SK-N-SH (cell line): ENCODE measurements around the gene C9orf57. TPM values are rescaled to one million over a fixed set of nuclear protein-coding genes. Genes with fewer than 3 reads are reported as not detected.

Experiments used
- CTCF ChIA-PET: fragments of 300-600, 350-600 bp; formaldehyde crosslinking; extraction: SDS; loops from one replicate; lab custom pipeline; 2021; lab: Yijun Ruan, JAX
- POLR2A ChIA-PET: fragments of 350-600 bp; sonication (Branson Sonifier 250); formaldehyde crosslinking; extraction: SDS; loops from one replicate; lab custom pipeline; 2020; ENCODE audit warnings: antibody characterized with exemption, inconsistent platforms; lab: Yijun Ruan, JAX
- DNase-seq: peaks from one replicate; pipeline ENCODE4 v3.0.0; 2012
- H2AFZ ChIP-seq: fragments of 200-600 bp; sonication (generic); 2 replicates; pipeline ENCODE4 v1.8.1; 2016; ENCODE audit warnings: antibody characterized with exemption, mild to moderate bottlenecking, low read depth
- H3F3A ChIP-seq: fragments of 200-600 bp; sonication (generic); replicated peaks from 2 replicates; pipeline ENCODE3; 2016; ENCODE audit warnings: antibody characterized with exemption, mild to moderate bottlenecking; ENCODE audit not compliant: insufficient read depth
- H3K27ac ChIP-seq, 2 experiments: fragments of 200-500 bp in 1 of 2; fragments of 200-600 bp in 1 of 2; sonication (Bioruptor generic) in 1 of 2; sonication (generic), shearing (Covaris generic) in 1 of 2; 2 replicates each; pipeline versions ENCODE4 v1.5.1 to v1.6.1; 2014 to 2016; ENCODE audit warnings: low read depth in 2 of 2, inconsistent platforms in 1 of 2, low read length in 1 of 2, mild to moderate bottlenecking in 1 of 2, mixed read lengths in 1 of 2
- H3K27me3 ChIP-seq: fragments of 200-600 bp; sonication (generic), shearing (Covaris generic); 2 replicates; pipeline ENCODE4 v1.6.1; 2016; ENCODE audit warnings: mixed run types; ENCODE audit not compliant: insufficient read depth
- H3K36me3 ChIP-seq, 2 experiments: fragments of 200-500 bp in 1 of 2; fragments of 200-600 bp in 1 of 2; sonication (Bioruptor generic) in 1 of 2; sonication (generic) in 1 of 2; replicated peaks in 1 of 2; 2 replicates each; pipeline versions ENCODE3 to v1.5.1; 2014 to 2016; ENCODE audit warnings: low read length in 1 of 2, mild to moderate bottlenecking in 1 of 2; ENCODE audit not compliant: insufficient read depth in 2 of 2, control insufficient read depth in 1 of 2
- H3K4me1 ChIP-seq, 2 experiments: fragments of 200-500 bp in 1 of 2; fragments of 200-600 bp in 1 of 2; sonication (Bioruptor generic) in 1 of 2; sonication (generic), shearing (Covaris generic) in 1 of 2; 2 replicates each; pipeline versions ENCODE4 v1.5.1 to v1.6.1; 2014 to 2016; ENCODE audit warnings: low read depth in 1 of 2, low read length in 1 of 2, mixed run types in 1 of 2; ENCODE audit not compliant: insufficient read depth in 2 of 2, control insufficient read depth in 1 of 2
- H3K4me2 ChIP-seq: fragments of 200-600 bp; sonication (generic), shearing (Covaris generic); 2 replicates; pipeline ENCODE4 v1.6.1; 2017; ENCODE audit warnings: mixed run types
- H3K4me3 ChIP-seq, 2 experiments: fragments of 200-500 bp in 1 of 2; fragments of 200-600 bp in 1 of 2; sonication (Bioruptor generic) in 1 of 2; sonication (generic), shearing (Covaris generic) in 1 of 2; 2 replicates each; pipeline versions ENCODE4 v1.5.1 to v1.8.1; 2014 to 2016; ENCODE audit warnings: low read depth in 2 of 2, inconsistent platforms in 1 of 2, low read length in 1 of 2, mild to moderate bottlenecking in 1 of 2, mixed read lengths in 1 of 2, moderate library complexity in 1 of 2
- H3K79me2 ChIP-seq: fragments of 200-600 bp; sonication (generic); 2 replicates; pipeline ENCODE4 v1.8.1; 2017; ENCODE audit warnings: mild to moderate bottlenecking; ENCODE audit not compliant: insufficient read depth
- H3K9ac ChIP-seq: fragments of 200-600 bp; sonication (generic); 2 replicates; pipeline ENCODE4 v1.6.1; 2017; ENCODE audit warnings: mixed run types
- H3K9me2 ChIP-seq: fragments of 200-600 bp; sonication (generic); 2 replicates; pipeline ENCODE4 v1.6.1; 2017; ENCODE audit warnings: mixed run types
- H3K9me3 ChIP-seq: fragments of 200-600 bp; sonication (generic); 2 replicates; pipeline ENCODE4 v1.6.1; 2017; ENCODE audit warnings: mixed run types, mild to moderate bottlenecking, moderate library complexity
- H4K20me1 ChIP-seq: fragments of 200-600 bp; sonication (generic); 2 replicates; pipeline ENCODE4 v1.6.1; 2017; ENCODE audit warnings: mild to moderate bottlenecking, mixed run types; ENCODE audit not compliant: insufficient read depth
- CHD2 ChIP-seq: fragments of 150-350 bp; IDR thresholded peaks from 2 replicates; pipeline ENCODE4 v1.6.1; 2018; ENCODE audit warnings: low read length; ENCODE audit not compliant: partially characterized antibody
- FOSL2 ChIP-seq: IDR thresholded peaks from 2 replicates; pipeline ENCODE4 v1.4.0; 2012; ENCODE audit warnings: low read depth, mild to moderate bottlenecking, moderate library complexity, borderline replicate concordance
- FOXM1 ChIP-seq: IDR thresholded peaks from 2 replicates; pipeline ENCODE4 v1.4.0; 2012; ENCODE audit warnings: low read depth, mild to moderate bottlenecking
- JUND ChIP-seq: IDR thresholded peaks from 2 replicates; pipeline ENCODE4 v1.4.0; 2012
- NFIC ChIP-seq: IDR thresholded peaks from 2 replicates; pipeline ENCODE4 v1.4.0; 2012; ENCODE audit warnings: borderline replicate concordance
- RAD21 ChIP-seq: IDR thresholded peaks from 2 replicates; pipeline ENCODE4 v1.6.1; 2012; ENCODE audit warnings: mild to moderate bottlenecking, low read length
- RXRA ChIP-seq: IDR thresholded peaks from 2 replicates; pipeline ENCODE4 v1.4.0; 2012; ENCODE audit warnings: low read depth, mild to moderate bottlenecking, borderline replicate concordance
- SIN3A ChIP-seq: IDR thresholded peaks from 2 replicates; pipeline ENCODE4 v1.6.1; 2012; ENCODE audit warnings: low read depth, mild to moderate bottlenecking, low read length, moderate library complexity, borderline replicate concordance
- SMC3 ChIP-seq: IDR thresholded peaks from 2 replicates; pipeline ENCODE4 v1.6.1; 2012; ENCODE audit warnings: low read depth, low read length, improper control_type of control experiment
- TAF1 ChIP-seq: IDR thresholded peaks from 2 replicates; pipeline ENCODE4 v1.6.1; 2012; ENCODE audit warnings: low read depth, mild to moderate bottlenecking, low read length, moderate library complexity, borderline replicate concordance
- TCF12 ChIP-seq: IDR thresholded peaks from 2 replicates; pipeline ENCODE4 v1.4.0; 2012
- TEAD4 ChIP-seq: IDR thresholded peaks from 2 replicates; pipeline ENCODE4 v1.4.0; 2012; ENCODE audit warnings: mild to moderate bottlenecking, borderline replicate concordance; ENCODE audit not compliant: insufficient read depth
- WGBS: methylation state at CpG from one replicate; pipeline ENCODE4 v1.1.6; 2017; ENCODE audit warnings: low lambda C conversion rate; 5-methylcytosine and 5-hydroxymethylcytosine counted together
- polyA plus RNA-seq, 3 experiments: library from polyadenylated mRNA; depleted of rRNA; stranded (reverse); fragments of >200 nt; gene quantifications; 2 replicates each; pipeline ENCODE4 v1.2.3, GENCODE V29; 2012
- TF ChIP-seq, protein P1 (sequence below): fragments of 200-600 bp; sonication (generic); IDR thresholded peaks from 2 replicates; pipeline ENCODE4 v1.6.1; 2017; ENCODE audit warnings: antibody characterized with exemption, mild to moderate bottlenecking, moderate library complexity
- TF ChIP-seq, protein P2 (sequence below): IDR thresholded peaks from 2 replicates; pipeline ENCODE4 v1.6.1; 2012; ENCODE audit warnings: mild to moderate bottlenecking, low read depth, low read length, moderate library complexity
- TF ChIP-seq, protein P3 (sequence below): IDR thresholded peaks from 2 replicates; pipeline ENCODE4 v1.4.0; 2012; ENCODE audit warnings: low read depth
- TF ChIP-seq, protein P4 (sequence below): fragments of 150-350 bp; IDR thresholded peaks from 2 replicates; pipeline ENCODE4 v1.6.1; 2017; ENCODE audit warnings: antibody characterized with exemption, low read length, low read depth, borderline replicate concordance

C9orf57 gene
- polyA plus RNA-seq, 1 of the 3 experiments (the other 2 are of a cell fraction) = not detected

DNA sequence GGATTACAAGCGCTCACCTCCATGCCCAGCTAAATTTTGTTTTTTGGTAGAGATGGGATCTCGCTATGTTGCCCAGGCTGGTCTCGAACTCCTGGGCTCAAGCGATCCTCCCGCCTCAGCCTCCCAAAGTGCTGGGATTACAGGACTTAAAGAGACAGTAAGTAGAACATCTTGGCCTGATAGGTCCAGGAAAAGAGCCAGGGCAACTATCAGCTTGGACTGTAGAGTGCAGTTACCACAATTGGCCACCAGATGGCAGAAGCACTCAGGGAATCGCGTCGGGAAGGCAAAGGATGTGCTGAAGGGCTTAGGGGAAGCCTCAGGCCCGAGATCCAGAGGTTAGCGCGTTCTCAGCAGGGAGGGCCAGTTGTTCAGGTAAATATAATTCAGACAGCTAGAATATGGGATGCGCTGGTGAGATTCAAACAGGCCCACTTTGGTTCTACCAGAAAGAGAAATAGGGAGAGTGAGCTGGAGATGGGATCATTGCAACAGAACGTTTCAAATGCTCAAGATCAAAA lies 21.5 kb downstream of the C9orf57 start:
- Histone ChIP-seq H3K9me3 (no peaks in the 10 kb centered on the region), H3K9me2 (no peaks in the 10 kb centered on the region), H3F3A (no peaks in the 10 kb centered on the region), H3K4me1 (no peaks in the 10 kb centered on the region; a peak in 1 of 4 replicates), H3K4me2 (no peak overlapping the region), H3K36me3 (no peaks in the 10 kb centered on the region), H3K9ac (no peak overlapping the region), H3K27me3 (peaks cover 15% of the 10 kb centered on the region), H4K20me1 (no peaks in the 10 kb centered on the region), H3K27ac (no peak overlapping the region), H2AFZ (no peak overlapping the region), H3K79me2 (no peaks in the 10 kb centered on the region), H3K4me3 (no peak overlapping the region; a peak in 1 of 4 replicates)
- TF ChIP-seq RAD21 = peak; percentile 91
- TF ChIP-seq TCF12 = no peak
- TF ChIP-seq, protein P1, sequence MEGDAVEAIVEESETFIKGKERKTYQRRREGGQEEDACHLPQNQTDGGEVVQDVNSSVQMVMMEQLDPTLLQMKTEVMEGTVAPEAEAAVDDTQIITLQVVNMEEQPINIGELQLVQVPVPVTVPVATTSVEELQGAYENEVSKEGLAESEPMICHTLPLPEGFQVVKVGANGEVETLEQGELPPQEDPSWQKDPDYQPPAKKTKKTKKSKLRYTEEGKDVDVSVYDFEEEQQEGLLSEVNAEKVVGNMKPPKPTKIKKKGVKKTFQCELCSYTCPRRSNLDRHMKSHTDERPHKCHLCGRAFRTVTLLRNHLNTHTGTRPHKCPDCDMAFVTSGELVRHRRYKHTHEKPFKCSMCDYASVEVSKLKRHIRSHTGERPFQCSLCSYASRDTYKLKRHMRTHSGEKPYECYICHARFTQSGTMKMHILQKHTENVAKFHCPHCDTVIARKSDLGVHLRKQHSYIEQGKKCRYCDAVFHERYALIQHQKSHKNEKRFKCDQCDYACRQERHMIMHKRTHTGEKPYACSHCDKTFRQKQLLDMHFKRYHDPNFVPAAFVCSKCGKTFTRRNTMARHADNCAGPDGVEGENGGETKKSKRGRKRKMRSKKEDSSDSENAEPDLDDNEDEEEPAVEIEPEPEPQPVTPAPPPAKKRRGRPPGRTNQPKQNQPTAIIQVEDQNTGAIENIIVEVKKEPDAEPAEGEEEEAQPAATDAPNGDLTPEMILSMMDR = peak; percentile 89
- TF ChIP-seq SIN3A = no peak
- no peak for TF ChIP-seq JUND
- TF ChIP-seq SMC3 = peak; percentile 88
- no peak for TF ChIP-seq CHD2
- ChIA-PET POLR2A (interaction anchor here (0.5 kb wide), 1 partner anchor 18 kb away, joined by 3 read pairs; no protein-coding TSS in a partner anchor), CTCF (interaction anchor here (0.5 to 5.7 kb wide), 48 partner anchors 10 to 1828 kb away, joined by 3 to 159 read pairs (median 4); no protein-coding TSS in a partner anchor)
- peak; percentile 73 for DNase-seq
- WGBS = 13% methylated on average over 13 of the region's 13 CpGs

DNA sequence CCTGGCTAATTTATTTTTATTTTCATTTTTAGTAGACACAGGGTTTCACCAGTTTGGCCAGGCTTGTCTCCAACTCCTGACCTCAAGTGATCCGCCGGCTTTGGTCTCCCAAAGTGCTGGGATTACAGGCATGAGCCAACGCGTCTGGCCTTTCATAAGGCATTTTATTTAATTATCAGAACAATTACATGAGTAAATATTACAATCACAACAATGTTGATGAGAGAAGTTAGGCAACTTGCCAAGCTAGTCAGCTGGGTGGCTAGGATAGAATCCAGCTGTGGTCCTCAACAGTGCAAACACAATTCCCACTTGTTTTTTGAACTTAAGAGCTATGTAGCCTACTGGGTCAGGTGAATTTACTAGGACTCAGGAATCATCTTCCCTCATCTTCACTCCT lies 22.0 kb downstream of the C9orf57 start:
- Histone ChIP-seq H2AFZ (no peak overlapping the region), H3K36me3 (no peaks in the 10 kb centered on the region), H3K9me2 (no peaks in the 10 kb centered on the region), H3F3A (no peaks in the 10 kb centered on the region), H3K4me3 (no peak overlapping the region), H3K9me3 (no peaks in the 10 kb centered on the region), H3K9ac (no peak overlapping the region), H3K79me2 (no peaks in the 10 kb centered on the region), H3K4me1 (no peaks in the 10 kb centered on the region; a peak in 1 of 4 replicates), H3K4me2 (no peak overlapping the region), H3K27me3 (peaks cover 15% of the 10 kb centered on the region), H4K20me1 (no peaks in the 10 kb centered on the region), H3K27ac (no peak overlapping the region)
- POLR2A ChIA-PET = no interaction called here
- no peak for DNase-seq
- CTCF ChIA-PET = interaction anchor here (0.5 to 5.7 kb wide), 40 partner anchors 11 to 1829 kb away, joined by 3 to 159 read pairs (median 4); no protein-coding TSS in a partner anchor
- WGBS = 29% methylated on average over 4 of the region's 4 CpGs
- TF ChIP-seq TAF1 = no peak
- no peak for TF ChIP-seq JUND
- TF ChIP-seq FOXM1 = no peak
- TF ChIP-seq CHD2 = no peak
- no peak for TF ChIP-seq FOSL2
- no peak for TF ChIP-seq TEAD4
- TF ChIP-seq, protein P1 = no peak
- no peak for TF ChIP-seq NFIC
- no peak for TF ChIP-seq SMC3
- TF ChIP-seq, protein P2, sequence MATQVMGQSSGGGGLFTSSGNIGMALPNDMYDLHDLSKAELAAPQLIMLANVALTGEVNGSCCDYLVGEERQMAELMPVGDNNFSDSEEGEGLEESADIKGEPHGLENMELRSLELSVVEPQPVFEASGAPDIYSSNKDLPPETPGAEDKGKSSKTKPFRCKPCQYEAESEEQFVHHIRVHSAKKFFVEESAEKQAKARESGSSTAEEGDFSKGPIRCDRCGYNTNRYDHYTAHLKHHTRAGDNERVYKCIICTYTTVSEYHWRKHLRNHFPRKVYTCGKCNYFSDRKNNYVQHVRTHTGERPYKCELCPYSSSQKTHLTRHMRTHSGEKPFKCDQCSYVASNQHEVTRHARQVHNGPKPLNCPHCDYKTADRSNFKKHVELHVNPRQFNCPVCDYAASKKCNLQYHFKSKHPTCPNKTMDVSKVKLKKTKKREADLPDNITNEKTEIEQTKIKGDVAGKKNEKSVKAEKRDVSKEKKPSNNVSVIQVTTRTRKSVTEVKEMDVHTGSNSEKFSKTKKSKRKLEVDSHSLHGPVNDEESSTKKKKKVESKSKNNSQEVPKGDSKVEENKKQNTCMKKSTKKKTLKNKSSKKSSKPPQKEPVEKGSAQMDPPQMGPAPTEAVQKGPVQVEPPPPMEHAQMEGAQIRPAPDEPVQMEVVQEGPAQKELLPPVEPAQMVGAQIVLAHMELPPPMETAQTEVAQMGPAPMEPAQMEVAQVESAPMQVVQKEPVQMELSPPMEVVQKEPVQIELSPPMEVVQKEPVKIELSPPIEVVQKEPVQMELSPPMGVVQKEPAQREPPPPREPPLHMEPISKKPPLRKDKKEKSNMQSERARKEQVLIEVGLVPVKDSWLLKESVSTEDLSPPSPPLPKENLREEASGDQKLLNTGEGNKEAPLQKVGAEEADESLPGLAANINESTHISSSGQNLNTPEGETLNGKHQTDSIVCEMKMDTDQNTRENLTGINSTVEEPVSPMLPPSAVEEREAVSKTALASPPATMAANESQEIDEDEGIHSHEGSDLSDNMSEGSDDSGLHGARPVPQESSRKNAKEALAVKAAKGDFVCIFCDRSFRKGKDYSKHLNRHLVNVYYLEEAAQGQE = no peak
- TF ChIP-seq, protein P3, sequence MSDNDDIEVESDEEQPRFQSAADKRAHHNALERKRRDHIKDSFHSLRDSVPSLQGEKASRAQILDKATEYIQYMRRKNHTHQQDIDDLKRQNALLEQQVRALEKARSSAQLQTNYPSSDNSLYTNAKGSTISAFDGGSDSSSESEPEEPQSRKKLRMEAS = no peak
- no peak for TF ChIP-seq RXRA
- TF ChIP-seq, protein P4, sequence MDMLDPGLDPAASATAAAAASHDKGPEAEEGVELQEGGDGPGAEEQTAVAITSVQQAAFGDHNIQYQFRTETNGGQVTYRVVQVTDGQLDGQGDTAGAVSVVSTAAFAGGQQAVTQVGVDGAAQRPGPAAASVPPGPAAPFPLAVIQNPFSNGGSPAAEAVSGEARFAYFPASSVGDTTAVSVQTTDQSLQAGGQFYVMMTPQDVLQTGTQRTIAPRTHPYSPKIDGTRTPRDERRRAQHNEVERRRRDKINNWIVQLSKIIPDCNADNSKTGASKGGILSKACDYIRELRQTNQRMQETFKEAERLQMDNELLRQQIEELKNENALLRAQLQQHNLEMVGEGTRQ = no peak
- no peak for TF ChIP-seq RAD21
